Stimulated activated CD4-positive, alpha-beta T cell treated with anti-CD3 and anti-CD28 coated beads, Interleukin-2, amount 100 ng/mL, for 24 hours (primary cell): ENCODE results near the gene TDRD5.
"Not testable (repeated sequence)": the region's sequence is repeated elsewhere in the genome, so short reads cannot be mapped to it uniquely, and the experiment has no call there.

Source experiments
- DNase-seq, 2 donors: peaks; one replicate each; pipeline ENCODE4 v3.0.0-alpha.2; 2020

The TDRD5 gene

GRCh38 chr1:179612361-179612760 lies 20.7 kb downstream of the TDRD5 start:
- DNase-seq, result no peak

- DNase-seq, result no peak
Observed at GRCh38 chr1:179630719-179631118, 39.1 kb downstream of the TDRD5 start.

GRCh38 chr1:179632868-179633267 lies 41.2 kb downstream of the TDRD5 start:
- DNase-seq, result no peak

- DNase-seq, result no peak
Observed at GRCh38 chr1:179637211-179637860, 45.7 kb downstream of the TDRD5 start.

- no peak for DNase-seq
Observed at GRCh38 chr1:179661018-179661417, 69.4 kb downstream of the TDRD5 start.

GRCh38 chr1:179663810-179664209 lies 72.2 kb downstream of the TDRD5 start:
- no peak for DNase-seq

GRCh38 chr1:179677882-179678281 lies 86.2 kb downstream of the TDRD5 start:
- DNase-seq, result no peak

GRCh38 chr1:179694530-179694929 lies 102.9 kb downstream of the TDRD5 start:
- DNase-seq, result not testable (repeated sequence)

- no peak for DNase-seq
Observed at GRCh38 chr1:179702946-179703539, 111.4 kb downstream of the TDRD5 start.

GRCh38 chr1:179706339-179706941 lies 114.8 kb downstream of the TDRD5 start:
- peak; percentile 59 to 64 for DNase-seq

- no peak for DNase-seq
Observed at GRCh38 chr1:179707406-179707805, 115.8 kb downstream of the TDRD5 start.

GRCh38 chr1:179708434-179709195 lies 117.0 kb downstream of the TDRD5 start:
- no peak for DNase-seq

- DNase-seq, result no peak
Observed at GRCh38 chr1:179709841-179710329, 118.3 kb downstream of the TDRD5 start.

- DNase-seq, result no peak
Observed at GRCh38 chr1:179714159-179714558, 122.5 kb downstream of the TDRD5 start.

GRCh38 chr1:179714623-179715022 lies 123.0 kb downstream of the TDRD5 start:
- no peak for DNase-seq

GRCh38 chr1:179719272-179719671 lies 127.6 kb downstream of the TDRD5 start:
- no peak for DNase-seq

- DNase-seq, result no peak
Observed at GRCh38 chr1:179728271-179728670, 136.6 kb downstream of the TDRD5 start.

- no peak for DNase-seq
Observed at GRCh38 chr1:179729881-179730280, 138.2 kb downstream of the TDRD5 start.

GRCh38 chr1:179731643-179732042 lies 140.0 kb downstream of the TDRD5 start:
- DNase-seq, result no peak
